Keratinocyte (primary cell): ENCODE data around the gene SH3RF1.

Experiments
- CTCF ChIP-seq, 3 experiments: IDR thresholded peaks in 1 of 3; conservative IDR thresholded peaks in 1 of 3; optimal IDR thresholded peaks in 1 of 3; 2 replicates in 2 of 3; 3 replicates in 1 of 3; pipeline versions ENCODE3 to v1.5.1; 2011; ENCODE audit warnings: low read length in 3 of 3, mild to moderate bottlenecking in 3 of 3, moderate library complexity in 2 of 3, control low read depth in 1 of 3, inconsistent platforms in 1 of 3; ENCODE audit not compliant: insufficient read depth in 2 of 3; ENCODE audit errors: extremely low read depth in 1 of 3
- EZH2 ChIP-seq: IDR thresholded peaks from one replicate; pipeline ENCODE4 v1.6.1; 2012; ENCODE audit warnings: inconsistent platforms, mild to moderate bottlenecking, low read length, moderate library complexity

- TF ChIP-seq CTCF (optimal IDR thresholded peaks at IDR 0.05 in 1 of 3, IDR thresholded peaks at IDR 0.05 in 1 of 3, conservative IDR thresholded peaks at IDR 0.05 in 1 of 3; ENCODE audit: extremely low read depth in 1 of 3, insufficient read depth in 2 of 3, low read length in 3 of 3) (no peak), EZH2 (no peak)
These were observed 34.4 kb upstream of the SH3RF1 start for GRCh38 chr4:169305173-169305572.
